ENCODE results near the gene TSFM.

TSFM gene

GRCh38 chr12:57844709-57845477 is 62.3 kb downstream of the TSFM start:
- peak overlapping the region; percentile 80 for H3K4me3 ChIP-seq (ENCODE audit: low read depth, low read length)
- no peak for TF ChIP-seq CTCF (IDR thresholded peaks at IDR 0.05; ENCODE audit: low read depth, low read length, missing control alignments)
- no peak for DNase-seq (ENCODE audit: low read depth)

- DNase-seq (ENCODE audit: low read depth) = no peak
- H3K4me3 ChIP-seq (ENCODE audit: low read depth, low read length) = peak overlapping the region; percentile 80
- no peak for TF ChIP-seq CTCF (IDR thresholded peaks at IDR 0.05; ENCODE audit: low read depth, low read length, missing control alignments)
Observed at GRCh38 chr12:57845478-57846284, 63.1 kb downstream of the TSFM start.

- no peak for DNase-seq (ENCODE audit: low read depth)
- TF ChIP-seq CTCF (IDR thresholded peaks at IDR 0.05; ENCODE audit: low read depth, low read length, missing control alignments) = no peak
- H3K4me3 ChIP-seq (ENCODE audit: low read depth, low read length) = peak overlapping the region; percentile 80
Observed at GRCh38 chr12:57846285-57846576, 63.6 kb downstream of the TSFM start.

GRCh38 chr12:57846577-57847319 is 64.2 kb downstream of the TSFM start, which contains the start of gene CTDSP2:
TSS of gene CTDSP2 (minus strand) at chr12:57846729. CDS start at chr12:57846435, 294 bp downstream.
- H3K4me3 ChIP-seq (ENCODE audit: low read depth, low read length) = peak within 1 kb of the TSS; percentile 80
- peak; percentile 12 for TF ChIP-seq CTCF (IDR thresholded peaks at IDR 0.05; ENCODE audit: low read depth, low read length, missing control alignments)
- peak; percentile 91 for DNase-seq (ENCODE audit: low read depth)
